Osteoblast (primary cell): ENCODE results near the gene GREM2. TPM values are rescaled to one million over a fixed set of nuclear protein-coding genes. Genes with fewer than 3 reads are reported as not detected.

Experiments used
- DNase-seq: peaks from one replicate; pipeline ENCODE4 v3.0.0; 2011; ENCODE audit warnings: low spot score, mixed read lengths; ENCODE audit not compliant: insufficient read length; ENCODE audit errors: missing footprints
- H2AFZ ChIP-seq: 2 replicates; pipeline ENCODE4 v1.6.0; 2011; ENCODE audit warnings: mild to moderate bottlenecking, low read length
- H3K27ac ChIP-seq: 2 replicates; pipeline ENCODE4 v1.5.1; 2011; ENCODE audit warnings: mild to moderate bottlenecking, low read depth, low read length, moderate library complexity
- H3K27me3 ChIP-seq: 2 replicates; pipeline ENCODE4 v1.6.0; 2012; ENCODE audit warnings: mild to moderate bottlenecking, control low read depth, inconsistent platforms, low read length, moderate library complexity; ENCODE audit not compliant: insufficient read depth
- H3K36me3 ChIP-seq: 2 replicates; pipeline ENCODE4 v1.5.1; 2011; ENCODE audit warnings: mild to moderate bottlenecking, low read length, control low read depth, moderate library complexity; ENCODE audit not compliant: insufficient read depth
- H3K4me1 ChIP-seq: 2 replicates; pipeline ENCODE4 v1.5.1; 2011; ENCODE audit warnings: mild to moderate bottlenecking, low read length, control low read depth, moderate library complexity; ENCODE audit not compliant: insufficient read depth
- H3K4me2 ChIP-seq: 2 replicates; pipeline ENCODE4 v1.6.0; 2011; ENCODE audit warnings: mild to moderate bottlenecking, low read length; ENCODE audit not compliant: insufficient read depth
- H3K4me3 ChIP-seq: fragments of 200-600 bp; sonication (generic); 3 replicates; pipeline ENCODE4 v1.5.1; 2012; ENCODE audit warnings: mild to moderate bottlenecking, low read length, inconsistent platforms; ENCODE audit not compliant: insufficient read depth
- H3K79me2 ChIP-seq: 2 replicates; pipeline ENCODE4 v1.6.0; 2012; ENCODE audit warnings: mild to moderate bottlenecking, low read length, control low read depth, inconsistent platforms; ENCODE audit not compliant: insufficient read depth
- H3K9me3 ChIP-seq: 2 replicates; pipeline ENCODE4 v1.5.1; 2011; ENCODE audit warnings: low read depth, low read length, control low read depth
- H4K20me1 ChIP-seq: 2 replicates; pipeline ENCODE4 v1.6.0; 2012; ENCODE audit warnings: mild to moderate bottlenecking, low read length, control low read depth; ENCODE audit not compliant: insufficient read depth
- CTCF ChIP-seq: IDR thresholded peaks from 2 replicates; pipeline ENCODE4 v1.5.1; 2011; ENCODE audit warnings: mild to moderate bottlenecking, low read depth, low read length, moderate library complexity; ENCODE audit errors: extremely low read depth
- total RNA-seq: library from RNA; depleted of rRNA; stranded (reverse); fragments of >200 nt; gene quantifications from 2 replicates; pipeline ENCODE4 v1.2.3, GENCODE V29; 2012

GREM2 gene
- total RNA-seq, 1 donor, result 4.7 TPM

GRCh38 chr1:240652549-240652948 is 40.6 kb upstream of the GREM2 start:
- Histone ChIP-seq H3K4me1 (no peaks in the 10 kb centered on the region), H3K79me2 (no peaks in the 10 kb centered on the region), H2AFZ (peak overlapping the region; percentile 71), H3K27me3 (no peaks in the 10 kb centered on the region), H3K27ac (no peak overlapping the region), H3K4me3 (no peak overlapping the region), H4K20me1 (no peaks in the 10 kb centered on the region), H3K9me3 (no peaks in the 10 kb centered on the region), H3K4me2 (peak overlapping the region; percentile 31), H3K36me3 (no peaks in the 10 kb centered on the region)
- no peak for DNase-seq
- TF ChIP-seq CTCF, result no peak

- H3K9me3 ChIP-seq, result no peaks in the 10 kb centered on the region
- TF ChIP-seq CTCF, result no peak
- no peak for DNase-seq
- no peaks in the 10 kb centered on the region for H4K20me1 ChIP-seq
- no peaks in the 10 kb centered on the region for H3K27me3 ChIP-seq
- H3K4me2 ChIP-seq, result no peak overlapping the region
- no peak overlapping the region for H3K27ac ChIP-seq
- no peak overlapping the region for H3K4me3 ChIP-seq
- no peaks in the 10 kb centered on the region for H3K4me1 ChIP-seq
- H3K36me3 ChIP-seq, result no peaks in the 10 kb centered on the region
- H2AFZ ChIP-seq, result no peak overlapping the region
- no peaks in the 10 kb centered on the region for H3K79me2 ChIP-seq
These were observed 38.9 kb upstream of the GREM2 start for GRCh38 chr1:240650877-240651276.

DNA sequence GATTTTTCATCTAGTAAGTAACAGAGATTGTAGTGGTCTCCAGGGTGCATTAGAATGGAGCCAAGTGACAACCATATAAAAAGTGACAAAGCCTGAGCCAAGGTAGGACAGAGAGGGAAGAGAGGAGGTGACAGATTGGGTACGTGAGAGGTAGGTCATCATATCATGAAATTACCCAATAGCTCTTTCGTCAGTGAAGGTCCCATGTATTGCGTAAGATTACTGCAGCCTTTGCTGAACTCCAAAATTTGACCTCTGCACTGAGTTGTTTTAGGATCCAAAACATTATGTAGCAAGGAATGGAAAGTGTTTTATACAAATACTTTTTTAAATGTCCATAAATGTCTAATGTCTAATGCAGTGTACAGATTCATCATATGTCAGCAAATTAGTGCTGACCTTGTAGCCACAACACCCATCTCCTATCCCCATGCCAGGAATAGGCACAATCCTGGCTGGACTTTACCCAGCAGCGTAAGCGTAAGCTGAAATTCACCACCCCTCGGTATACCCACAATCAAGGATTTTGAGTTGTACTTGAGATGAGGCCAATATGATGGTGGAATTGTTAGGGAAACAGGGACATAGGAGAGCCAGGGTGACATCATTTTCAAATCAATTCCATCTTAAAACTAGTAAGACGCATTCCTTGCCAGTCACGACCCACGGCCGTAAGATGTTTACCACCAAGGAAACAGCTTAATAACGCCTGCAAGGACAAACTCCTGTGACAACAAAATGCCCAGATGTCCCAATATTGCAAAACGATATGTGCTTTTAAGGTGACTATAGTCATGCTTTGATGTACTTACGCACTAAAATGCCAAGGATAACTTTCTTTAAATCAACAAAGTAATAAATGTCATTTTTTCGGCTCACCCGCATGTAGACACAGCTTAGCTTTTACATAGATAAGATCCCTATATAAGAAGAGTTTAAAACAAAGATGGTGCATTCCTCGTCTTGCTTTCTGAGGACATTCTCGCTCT is 38.1 kb upstream of the GREM2 start:
- H3K4me3 ChIP-seq, result no peak overlapping the region
- no peak overlapping the region for H2AFZ ChIP-seq
- no peaks in the 10 kb centered on the region for H3K9me3 ChIP-seq
- H3K4me2 ChIP-seq, result no peak overlapping the region
- no peaks in the 10 kb centered on the region for H3K36me3 ChIP-seq
- no peaks in the 10 kb centered on the region for H4K20me1 ChIP-seq
- no peaks in the 10 kb centered on the region for H3K27me3 ChIP-seq
- no peaks in the 10 kb centered on the region for H3K4me1 ChIP-seq
- DNase-seq, result no peak
- TF ChIP-seq CTCF, result no peak
- H3K27ac ChIP-seq, result no peak overlapping the region
- H3K79me2 ChIP-seq, result no peaks in the 10 kb centered on the region

- H2AFZ ChIP-seq, result no peak overlapping the region
- DNase-seq, result no peak
- TF ChIP-seq CTCF, result no peak
These were observed 34.8 kb upstream of the GREM2 start for GRCh38 chr1:240646571-240647240.

More at GRCh38 chr1:240646571-240647240, 34.8 kb upstream of the GREM2 start:
- H3K4me1 ChIP-seq, result no peaks in the 10 kb centered on the region
- no peaks in the 10 kb centered on the region for H3K9me3 ChIP-seq
- no peaks in the 10 kb centered on the region for H3K36me3 ChIP-seq
- H3K27me3 ChIP-seq, result no peaks in the 10 kb centered on the region
- H3K27ac ChIP-seq, result no peak overlapping the region
- H4K20me1 ChIP-seq, result no peaks in the 10 kb centered on the region
- H3K4me2 ChIP-seq, result no peak overlapping the region
- H3K4me3 ChIP-seq, result no peak overlapping the region
- H3K79me2 ChIP-seq, result no peaks in the 10 kb centered on the region
